ENCODE results near the gene PUS1. TPM values are rescaled to one million over a fixed set of nuclear protein-coding genes. Genes with fewer than 3 reads are reported as not detected.
"Not testable (repeated sequence)": the region's sequence is repeated elsewhere in the genome, so short reads cannot be mapped to it uniquely, and the experiment has no call there.

The PUS1 gene
- total and polyA plus RNA-seq, 2 of the 4 experiments (the other 2 are of a cell fraction), result 14.0 to 36.7 TPM

DNA sequence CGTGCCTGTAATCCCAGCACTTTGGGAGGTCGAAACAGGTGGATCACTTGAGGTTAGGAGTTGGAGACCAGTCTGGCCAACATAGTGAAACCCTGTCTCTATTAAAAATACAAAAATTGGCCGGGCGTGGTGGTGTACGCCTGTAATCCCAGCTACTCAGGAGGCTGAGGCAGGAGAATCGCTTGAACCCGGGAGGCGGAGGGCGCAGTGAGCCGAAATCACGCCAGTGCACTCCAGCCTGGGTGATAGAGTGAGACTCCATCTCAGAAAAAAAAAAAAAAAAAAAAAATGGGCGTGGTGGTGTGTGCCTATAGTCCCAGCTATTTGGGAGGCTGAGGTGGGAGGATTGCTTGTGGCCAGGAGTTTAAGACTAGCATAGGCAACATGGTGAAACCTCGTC is 25.4 kb downstream of the PUS1 start:
- H3K18ac ChIP-seq (ENCODE audit: low read depth, low read length); dilution Hi-C loops (cut with HindIII; ENCODE audit: low sequenced_read_pairs, unreplicated experiment); H3K23ac ChIP-seq (ENCODE audit: low read depth, low read length); H3K36me3 ChIP-seq (ENCODE audit: control insufficient read depth, insufficient read depth, low read length); H3K4me2 ChIP-seq (ENCODE audit: low read depth, low read length); H3K4me3 ChIP-seq (ENCODE audit: insufficient read depth, low read depth, low read length); H2AK5ac ChIP-seq (ENCODE audit: low read depth, low read length); CTCF ChIA-PET; H2BK5ac ChIP-seq (ENCODE audit: low read depth, low read length, poor library complexity, severe bottlenecking); H2BK20ac ChIP-seq (ENCODE audit: low read depth, low read length); H3K56ac ChIP-seq (ENCODE audit: extremely low read depth, insufficient read depth, low read length); H2AFZ ChIP-seq (replicated peaks; ENCODE audit: low read length, poor library complexity); H3K9ac ChIP-seq (ENCODE audit: low read depth, low read length); H4K91ac ChIP-seq (ENCODE audit: insufficient read depth, low read depth, low read length); BruUV-seq (replicated peaks); H2BK120ac ChIP-seq (ENCODE audit: low read depth, low read length); H3K27ac ChIP-seq (ENCODE audit: insufficient read depth, low read length); H3K4ac ChIP-seq (ENCODE audit: low read depth, low read length); H3K4me1 ChIP-seq (ENCODE audit: control insufficient read depth, insufficient read depth, low read length); H2BK15ac ChIP-seq (ENCODE audit: low read depth, low read length); POLR2A ChIA-PET (ENCODE audit: unreplicated experiment); in situ Hi-C loops (cut with MboI; ENCODE audit: low sequenced_read_pairs); H3K14ac ChIP-seq (replicated peaks; ENCODE audit: low read depth, low read length); H4K8ac ChIP-seq (ENCODE audit: low read depth in 2 of 2, low read length in 2 of 2); H3K9me3 ChIP-seq (ENCODE audit: control insufficient read depth, insufficient read depth, low read length); DNase-seq; H2AK9ac ChIP-seq (replicated peaks; ENCODE audit: low read depth, low read length, poor library complexity); H3K27me3 ChIP-seq (ENCODE audit: control insufficient read depth, insufficient read depth, low read length); ATAC-seq (ENCODE audit: low read depth); H4K5ac ChIP-seq (ENCODE audit: low read depth, low read length): not testable (repeated sequence)
- peaks cover 72% of the 10 kb centered on the region for H4K20me1 ChIP-seq (ENCODE audit: insufficient read depth, low read length)
- 100% methylated on average over 1 of the region's 13 CpGs; no CpG with 5 or more reads in 1 of the 2 experiments for WGBS, 2 experiments (ENCODE audit: extremely low coverage in 2 of 2, insufficient read length in 1 of 2)
- H3K9me1 ChIP-seq (ENCODE audit: insufficient read depth, low read length), result peaks cover 12% of the 10 kb centered on the region
- intact Hi-C loops (cut with micrococcal nuclease), result loop anchor here (10.0 kb wide), 1 partner anchor 120 kb away; no protein-coding TSS in a partner anchor
- H3K79me1 ChIP-seq (ENCODE audit: low read depth in 1 of 2, low read length in 2 of 2), result peaks cover 27 to 65% of the 10 kb centered on the region in 2 experiments

All from IMR-90 (cell line).